Tongue (tissue), 2 donors: ENCODE measurements around the gene FARS2. TPM values are rescaled to one million over a fixed set of nuclear protein-coding genes. Genes with fewer than 3 reads are reported as not detected.
"Not testable (repeated sequence)": the region's sequence is repeated elsewhere in the genome, so short reads cannot be mapped to it uniquely, and the experiment has no call there.

Source experiments
- DNase-seq: peaks from one replicate; pipeline ENCODE4 v3.0.0-alpha.2; 2015
- total RNA-seq: library from RNA; depleted of rRNA; stranded (reverse); fragments of >200 nt; gene quantifications from one replicate; pipeline ENCODE4 v1.2.3, GENCODE V29; 2014

The FARS2 gene
- total RNA-seq, 1 donor from 2014 or later: 38.8 TPM

GRCh38 chr6:5670811-5671561 is 409.7 kb downstream of the FARS2 start:
- no peak for DNase-seq

GRCh38 chr6:5671601-5672559 is 410.6 kb downstream of the FARS2 start:
- no peak for DNase-seq

GRCh38 chr6:5672581-5673011 is 411.3 kb downstream of the FARS2 start:
- peak; percentile 25 for DNase-seq

GRCh38 chr6:5673019-5673790 is 411.9 kb downstream of the FARS2 start:
- DNase-seq: peak; percentile 38

GRCh38 chr6:5674141-5674540 is 412.8 kb downstream of the FARS2 start:
- peak; percentile 18 for DNase-seq

- no peak for DNase-seq
Measured at GRCh38 chr6:5674721-5675120, 413.4 kb downstream of the FARS2 start.

- no peak for DNase-seq
Measured at GRCh38 chr6:5676701-5677100, 415.4 kb downstream of the FARS2 start.

- no peak for DNase-seq
Measured at GRCh38 chr6:5677219-5678000, 416.1 kb downstream of the FARS2 start.

GRCh38 chr6:5679270-5679669 is 418.0 kb downstream of the FARS2 start:
- DNase-seq: no peak

- no peak for DNase-seq
Measured at GRCh38 chr6:5679691-5680090, 418.4 kb downstream of the FARS2 start.

- no peak for DNase-seq
Measured at GRCh38 chr6:5680095-5680494, 418.8 kb downstream of the FARS2 start.

GRCh38 chr6:5681480-5681879 is 420.2 kb downstream of the FARS2 start:
- no peak for DNase-seq

- DNase-seq: no peak
Measured at GRCh38 chr6:5682530-5682929, 421.2 kb downstream of the FARS2 start.

GRCh38 chr6:5683747-5684146 is 422.4 kb downstream of the FARS2 start:
- DNase-seq: not testable (repeated sequence)

- DNase-seq: no peak
Measured at GRCh38 chr6:5684320-5685053, 423.2 kb downstream of the FARS2 start.

GRCh38 chr6:5693225-5694145 is 432.2 kb downstream of the FARS2 start:
- DNase-seq: no peak

GRCh38 chr6:5695260-5696245 is 434.2 kb downstream of the FARS2 start:
- no peak for DNase-seq

GRCh38 chr6:5697508-5697907 is 436.2 kb downstream of the FARS2 start:
- DNase-seq: no peak
